ENCODE results near the gene FANCC.
"Not testable (repeated sequence)": the region's sequence is repeated elsewhere in the genome, so short reads cannot be mapped to it uniquely, and the experiment has no call there.

Gene FANCC

GRCh38 chr9:95317119-95317892 lies at the start of gene FANCC:
Gene FANCC, minus strand, starts transcription at chr9:95317709. Its CDS starts 68,418 bp downstream, at chr9:95249291.
- DNase-seq, result peak; percentile 80

- DNase-seq, result no peak
Measured at GRCh38 chr9:95366731-95367325, 49.3 kb upstream of the FANCC start.

- no peak for DNase-seq
Measured at GRCh38 chr9:95365766-95366165, 48.3 kb upstream of the FANCC start.

GRCh38 chr9:95363051-95363841 lies 45.7 kb upstream of the FANCC start:
- DNase-seq, result no peak

GRCh38 chr9:95360866-95361265 lies 43.4 kb upstream of the FANCC start:
- DNase-seq, result no peak

- DNase-seq, result no peak
Measured at GRCh38 chr9:95357316-95357715, 39.8 kb upstream of the FANCC start.

GRCh38 chr9:95355500-95355899 lies 38.0 kb upstream of the FANCC start:
- DNase-seq, result no peak

- no peak for DNase-seq
Measured at GRCh38 chr9:95351051-95351450, 33.5 kb upstream of the FANCC start.

- no peak for DNase-seq
Measured at GRCh38 chr9:95350266-95350665, 32.8 kb upstream of the FANCC start.

- DNase-seq, result no peak
Measured at GRCh38 chr9:95349091-95350038, 31.9 kb upstream of the FANCC start.

GRCh38 chr9:95346021-95346420 lies 28.5 kb upstream of the FANCC start:
- DNase-seq, result no peak

- no peak for DNase-seq
Measured at GRCh38 chr9:95344735-95345325, 27.3 kb upstream of the FANCC start.

GRCh38 chr9:95343725-95344287 lies 26.3 kb upstream of the FANCC start:
- DNase-seq, result no peak

- no peak for DNase-seq
Measured at GRCh38 chr9:95342571-95342970, 25.1 kb upstream of the FANCC start.

GRCh38 chr9:95341293-95341962 lies 23.9 kb upstream of the FANCC start:
- DNase-seq, result no peak

- DNase-seq, result no peak
Measured at GRCh38 chr9:95338243-95338642, 20.7 kb upstream of the FANCC start.

GRCh38 chr9:95336281-95336680 lies 18.8 kb upstream of the FANCC start:
- DNase-seq, result no peak

GRCh38 chr9:95333426-95333825 lies 15.9 kb upstream of the FANCC start:
- DNase-seq, result no peak

- no peak for DNase-seq
Measured at GRCh38 chr9:95332860-95333259, 15.4 kb upstream of the FANCC start.

- DNase-seq, result no peak
Measured at GRCh38 chr9:95330720-95331404, 13.4 kb upstream of the FANCC start.

- DNase-seq, result not testable (repeated sequence)
Measured at GRCh38 chr9:95329061-95329460, 11.6 kb upstream of the FANCC start.
